ENCODE results near the gene NUAK2. TPM values are rescaled to one million over a fixed set of nuclear protein-coding genes. Genes with fewer than 3 reads are reported as not detected.

Gene NUAK2
- total RNA-seq, 2 donors from 2014 or later: 0.78 to 1.5 TPM

DNA sequence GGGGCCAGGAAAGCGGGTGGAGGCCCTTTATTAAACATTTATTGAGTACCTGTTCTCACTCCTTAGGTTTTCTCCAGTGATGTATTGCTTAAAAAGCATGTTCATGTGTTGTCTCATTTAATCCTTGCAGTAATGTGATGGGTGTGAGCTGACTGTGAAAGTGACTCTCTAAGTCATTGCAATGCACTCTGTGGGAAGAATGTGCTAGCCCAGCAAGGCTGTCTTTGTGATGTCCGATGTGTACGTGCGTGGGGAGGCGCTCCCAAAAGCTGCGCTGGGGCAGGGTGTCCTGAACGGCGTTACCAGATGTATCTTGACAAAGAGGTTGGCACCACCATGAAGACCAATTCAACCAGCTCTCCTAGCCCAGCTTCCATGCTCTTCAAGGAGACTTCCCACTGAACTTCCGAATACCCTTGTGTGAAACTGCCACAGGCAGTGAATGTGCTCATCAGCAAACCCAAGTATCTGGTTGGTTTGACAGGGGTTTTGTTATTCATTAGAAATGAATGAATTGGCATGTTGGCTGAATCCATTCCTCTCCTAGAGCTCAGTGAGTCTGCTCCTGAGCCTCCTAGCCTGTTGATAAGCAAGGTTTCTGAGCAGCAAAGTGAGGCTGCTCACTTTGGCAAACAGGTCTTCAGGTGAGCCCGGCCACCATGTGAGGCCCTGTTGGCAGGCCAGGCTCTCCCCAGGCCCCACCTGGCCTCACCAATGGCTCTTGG, 28.0 kb downstream of the NUAK2 start:
- H3K36me3 ChIP-seq: no peaks in the 10 kb centered on the region
- H3K27me3 ChIP-seq (replicated peaks; ENCODE audit: insufficient read depth): no peaks in the 10 kb centered on the region
- no peak overlapping the region for H3K4me3 ChIP-seq
- TF ChIP-seq, protein P1, sequence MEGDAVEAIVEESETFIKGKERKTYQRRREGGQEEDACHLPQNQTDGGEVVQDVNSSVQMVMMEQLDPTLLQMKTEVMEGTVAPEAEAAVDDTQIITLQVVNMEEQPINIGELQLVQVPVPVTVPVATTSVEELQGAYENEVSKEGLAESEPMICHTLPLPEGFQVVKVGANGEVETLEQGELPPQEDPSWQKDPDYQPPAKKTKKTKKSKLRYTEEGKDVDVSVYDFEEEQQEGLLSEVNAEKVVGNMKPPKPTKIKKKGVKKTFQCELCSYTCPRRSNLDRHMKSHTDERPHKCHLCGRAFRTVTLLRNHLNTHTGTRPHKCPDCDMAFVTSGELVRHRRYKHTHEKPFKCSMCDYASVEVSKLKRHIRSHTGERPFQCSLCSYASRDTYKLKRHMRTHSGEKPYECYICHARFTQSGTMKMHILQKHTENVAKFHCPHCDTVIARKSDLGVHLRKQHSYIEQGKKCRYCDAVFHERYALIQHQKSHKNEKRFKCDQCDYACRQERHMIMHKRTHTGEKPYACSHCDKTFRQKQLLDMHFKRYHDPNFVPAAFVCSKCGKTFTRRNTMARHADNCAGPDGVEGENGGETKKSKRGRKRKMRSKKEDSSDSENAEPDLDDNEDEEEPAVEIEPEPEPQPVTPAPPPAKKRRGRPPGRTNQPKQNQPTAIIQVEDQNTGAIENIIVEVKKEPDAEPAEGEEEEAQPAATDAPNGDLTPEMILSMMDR (IDR thresholded peaks at IDR 0.05): no peak
- DNase-seq (ENCODE audit: low spot score): no peak
- no peaks in the 10 kb centered on the region for H3K9me3 ChIP-seq
- no peak overlapping the region for H3K27ac ChIP-seq
- no peak for ATAC-seq (ENCODE audit: insufficient number of reproducible peaks, low FRiP score, low read depth)
- peaks cover 0 to 16% of the 10 kb centered on the region in 2 donors for H3K4me1 ChIP-seq (ENCODE audit: control insufficient read depth in 1 of 2, low read depth in 2 of 2)

- Histone ChIP-seq H3K27me3 (replicated peaks; ENCODE audit: insufficient read depth) (no peaks in the 10 kb centered on the region), H3K36me3 (no peaks in the 10 kb centered on the region), H3K4me3 (no peak overlapping the region), H3K9me3 (no peaks in the 10 kb centered on the region), H3K27ac (no peak overlapping the region), H3K4me1 (ENCODE audit: control insufficient read depth in 1 of 2, low read depth in 2 of 2) (peaks cover 0 to 16% of the 10 kb centered on the region in 2 donors)
- ATAC-seq (ENCODE audit: insufficient number of reproducible peaks, low FRiP score, low read depth) (no peak), DNase-seq (ENCODE audit: low spot score) (no peak)
- TF ChIP-seq, protein P1 (IDR thresholded peaks at IDR 0.05): no peak
Observed at GRCh38 chr1:205291596-205291995, 29.9 kb downstream of the NUAK2 start.

GRCh38 chr1:205287767-205288559, 33.6 kb downstream of the NUAK2 start:
- Histone ChIP-seq H3K9me3 (no peaks in the 10 kb centered on the region), H3K27ac (no peak overlapping the region), H3K36me3 (no peaks in the 10 kb centered on the region), H3K27me3 (replicated peaks; ENCODE audit: insufficient read depth) (no peaks in the 10 kb centered on the region), H3K4me3 (no peak overlapping the region), H3K4me1 (ENCODE audit: control insufficient read depth in 1 of 2, low read depth in 2 of 2) (peaks cover 2 to 6% of the 10 kb centered on the region in 2 donors)
- DNase-seq (ENCODE audit: low spot score) (no peak), ATAC-seq (ENCODE audit: insufficient number of reproducible peaks, low FRiP score, low read depth) (no peak)
- TF ChIP-seq, protein P1 (IDR thresholded peaks at IDR 0.05): no peak

GRCh38 chr1:205287076-205287475, 34.5 kb downstream of the NUAK2 start:
- ATAC-seq (ENCODE audit: insufficient number of reproducible peaks, low FRiP score, low read depth): no peak
- no peak for DNase-seq (ENCODE audit: low spot score)
- Histone ChIP-seq H3K4me1 (ENCODE audit: control insufficient read depth in 1 of 2, low read depth in 2 of 2) (peaks cover 2 to 6% of the 10 kb centered on the region in 2 donors), H3K27me3 (replicated peaks; ENCODE audit: insufficient read depth) (no peaks in the 10 kb centered on the region), H3K4me3 (no peak overlapping the region), H3K27ac (no peak overlapping the region), H3K9me3 (no peaks in the 10 kb centered on the region), H3K36me3 (no peaks in the 10 kb centered on the region)
- TF ChIP-seq, protein P1 (IDR thresholded peaks at IDR 0.05): no peak

- Histone ChIP-seq H3K27me3 (replicated peaks; ENCODE audit: insufficient read depth) (no peaks in the 10 kb centered on the region), H3K36me3 (no peaks in the 10 kb centered on the region), H3K4me3 (no peak overlapping the region), H3K4me1 (ENCODE audit: control insufficient read depth in 1 of 2, low read depth in 2 of 2) (peaks cover 2 to 6% of the 10 kb centered on the region in 2 donors), H3K27ac (no peak overlapping the region), H3K9me3 (no peaks in the 10 kb centered on the region)
- TF ChIP-seq, protein P1 (IDR thresholded peaks at IDR 0.05): no peak
- DNase-seq (ENCODE audit: low spot score) (no peak), ATAC-seq (ENCODE audit: insufficient number of reproducible peaks, low FRiP score, low read depth) (no peak)
Observed at GRCh38 chr1:205286335-205286950, 35.1 kb downstream of the NUAK2 start.

Measured in thoracic aorta (tissue), 2 donors.